RWPE2 (cell line): ENCODE measurements around the gene GALT.

Source experiments
- ATAC-seq: fragments of 200-7000 bp; cut with Tn5 transposase; 3 replicates; pipeline ENCODE4 v1.9.1; 2021; ENCODE audit warnings: low read depth
- DNase-seq: peaks from one replicate; pipeline ENCODE4 v3.0.0-alpha.2; 2020; ENCODE audit warnings: low spot score
- H3K27ac ChIP-seq: fragments of 450-650 bp; 2 replicates; pipeline ENCODE4 v1.5.1; 2017; ENCODE audit warnings: mild to moderate bottlenecking; ENCODE audit not compliant: poor library complexity, severe bottlenecking
- H3K27me3 ChIP-seq: fragments of 250-450 bp; sonication (Bioruptor Pico); 2 replicates; pipeline ENCODE4 v1.5.1; 2021; ENCODE audit warnings: mild to moderate bottlenecking, moderate library complexity; ENCODE audit not compliant: insufficient read depth, poor library complexity, severe bottlenecking
- H3K36me3 ChIP-seq: fragments of 250-450 bp; sonication (Bioruptor Pico); 2 replicates; pipeline ENCODE4 v1.5.1; 2020; ENCODE audit warnings: low read depth, mild to moderate bottlenecking, moderate library complexity
- H3K4me1 ChIP-seq: fragments of 250-450 bp; sonication (Bioruptor Pico); 2 replicates; pipeline ENCODE4 v1.5.1; 2021; ENCODE audit warnings: mild to moderate bottlenecking, moderate library complexity; ENCODE audit not compliant: insufficient read depth, poor library complexity, severe bottlenecking
- H3K4me3 ChIP-seq: fragments of 250-450 bp; sonication (Bioruptor Pico); 2 replicates; pipeline ENCODE4 v1.5.1; 2021; ENCODE audit warnings: mild to moderate bottlenecking, moderate library complexity; ENCODE audit not compliant: severe bottlenecking
- H3K9me3 ChIP-seq: fragments of 250-450 bp; sonication (Bioruptor Pico); 2 replicates; pipeline ENCODE4 v1.5.1; 2021; ENCODE audit warnings: mild to moderate bottlenecking, moderate library complexity; ENCODE audit not compliant: severe bottlenecking
- CTCF ChIP-seq: fragments of 450-650 bp; IDR thresholded peaks from one replicate; pipeline ENCODE4 v1.5.1; 2017; ENCODE audit warnings: mild to moderate bottlenecking, moderate library complexity; ENCODE audit not compliant: poor library complexity, severe bottlenecking

The GALT gene

DNA sequence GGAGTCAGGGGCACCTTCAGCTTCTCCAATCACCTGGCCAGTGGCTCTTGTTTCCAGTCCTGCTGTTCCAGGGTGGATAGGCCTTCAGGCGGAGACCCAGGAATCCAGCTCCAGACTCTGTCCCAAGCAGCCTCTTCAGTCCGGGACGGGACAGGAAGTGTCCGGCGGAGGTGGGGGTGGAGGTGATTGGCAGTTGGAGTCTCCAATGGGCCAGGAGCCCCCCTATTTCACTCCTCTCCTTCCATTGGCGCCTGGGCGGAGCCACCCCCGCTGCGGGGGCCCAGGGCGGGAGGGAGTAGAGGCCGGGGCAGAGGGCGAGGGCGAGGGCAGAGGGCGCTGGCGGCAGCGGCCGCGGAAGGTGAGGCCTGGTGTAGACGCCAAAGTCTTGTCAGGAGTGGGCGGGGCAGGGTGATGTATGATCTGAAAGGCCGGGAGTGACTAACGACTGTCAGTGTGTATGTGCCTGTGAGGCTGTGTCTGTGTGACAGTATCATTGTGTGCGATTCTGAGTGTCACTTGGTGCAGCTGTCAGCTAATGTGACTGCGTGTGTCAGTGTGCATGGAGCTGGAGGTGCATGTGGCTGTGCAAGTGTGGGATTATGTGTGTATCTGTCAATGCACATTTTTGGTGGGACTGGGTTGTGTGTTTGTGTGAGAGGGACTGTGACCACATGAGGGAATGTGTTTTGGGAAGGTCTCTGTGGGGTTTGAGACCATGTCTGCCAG is 5.6 kb downstream of the GALT start, which contains the start of gene IL11RA:
Gene IL11RA, plus strand, starts transcription at position 310 of the 726 bp plus-strand sequence. CDS start 3,033 bp downstream, outside the sequence.
- Histone ChIP-seq H3K9me3 (no peaks in the 10 kb centered on the region), H3K36me3 (peaks cover 22% of the 10 kb centered on the region; the same call in 1 of the 2 replicates), H3K27me3 (no peaks in the 10 kb centered on the region), H3K4me1 (peaks cover 6% of the 10 kb centered on the region), H3K4me3 (peak within 1 kb of the TSS; percentile 32), H3K27ac (peak within 1 kb of the TSS; percentile 70)
- ATAC-seq, result peak; percentile 87
- peak; percentile 11 for TF ChIP-seq CTCF
- peak; percentile 82 for DNase-seq

DNA sequence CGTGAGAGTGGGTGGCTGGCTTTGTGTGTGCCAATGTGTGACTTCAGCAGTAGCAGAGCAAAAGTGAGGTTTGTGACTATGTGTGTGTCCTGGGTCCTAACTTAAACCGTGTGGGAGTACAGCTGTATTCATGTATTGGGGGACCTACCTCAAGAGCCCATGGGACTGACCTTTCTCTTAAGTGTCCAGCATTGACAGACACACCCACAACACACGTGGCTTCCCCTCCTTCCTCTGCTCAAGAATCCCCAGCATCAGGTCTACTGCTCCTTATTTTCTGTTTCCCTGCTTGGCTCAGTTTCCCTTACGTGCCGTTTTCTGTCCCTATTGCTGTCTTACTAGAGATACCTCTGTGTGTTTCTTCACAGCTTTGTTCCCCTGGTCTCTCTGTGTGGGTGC is 6.1 kb downstream of the GALT start:
- peaks cover 22% of the 10 kb centered on the region; the same call in 1 of the 2 replicates for H3K36me3 ChIP-seq
- peak overlapping the region; percentile 32 for H3K4me3 ChIP-seq
- DNase-seq (no peak), ATAC-seq (no peak)
- H3K27me3 ChIP-seq, result no peaks in the 10 kb centered on the region
- H3K27ac ChIP-seq, result peak overlapping the region; percentile 70
- TF ChIP-seq CTCF, result no peak
- peaks cover 4% of the 10 kb centered on the region for H3K4me1 ChIP-seq
- H3K9me3 ChIP-seq, result no peaks in the 10 kb centered on the region

DNA sequence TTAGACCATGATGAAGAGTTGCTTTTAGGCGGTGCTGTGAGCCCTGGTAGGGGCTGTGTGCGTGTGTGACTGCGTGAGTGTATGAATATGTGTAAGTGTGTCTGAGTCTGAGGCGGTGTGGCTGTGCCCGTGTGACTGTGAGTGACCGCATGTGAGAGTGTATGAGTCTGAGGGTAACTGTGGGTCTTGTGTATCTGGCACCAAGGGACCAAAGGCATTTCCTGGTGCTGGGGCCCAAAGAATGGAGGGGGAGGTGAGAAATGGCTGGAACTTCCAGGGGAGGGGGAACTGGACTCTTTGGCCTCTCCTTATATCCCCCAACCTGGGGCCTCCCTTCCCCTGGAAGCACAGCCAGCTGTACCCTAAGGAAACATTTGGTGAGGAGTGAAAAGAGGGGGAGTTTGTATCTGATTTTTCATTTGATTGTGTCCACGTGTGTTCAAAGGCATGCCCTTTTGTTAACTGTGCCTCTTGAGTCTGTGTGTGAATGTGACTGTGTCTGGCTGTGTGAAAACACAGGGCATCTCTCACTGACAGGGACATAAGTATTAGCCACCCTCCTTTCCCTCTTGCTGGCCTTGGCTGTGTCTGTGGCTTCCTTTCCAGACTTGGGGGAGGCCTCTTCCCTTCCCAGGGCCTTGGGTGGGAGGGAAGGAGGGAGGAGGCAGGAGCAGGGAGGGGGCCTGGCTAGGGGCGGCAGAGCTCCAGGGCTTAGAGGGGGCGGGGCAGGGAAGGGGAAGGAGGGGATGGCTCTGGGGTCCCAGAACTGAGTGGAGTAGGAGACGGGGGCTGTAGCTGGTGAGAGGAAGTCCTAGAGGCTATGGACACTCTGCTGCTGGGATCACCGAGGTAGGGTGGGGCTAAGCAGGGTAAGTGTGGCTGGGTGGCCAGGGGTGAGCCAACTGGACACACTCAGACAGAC is 6.9 kb downstream of the GALT start:
- ATAC-seq (no peak), DNase-seq (no peak)
- Histone ChIP-seq H3K36me3 (peaks cover 15% of the 10 kb centered on the region; the same call in 1 of the 2 replicates), H3K4me1 (peaks cover 2% of the 10 kb centered on the region), H3K27me3 (no peaks in the 10 kb centered on the region), H3K9me3 (no peaks in the 10 kb centered on the region), H3K27ac (no peak overlapping the region), H3K4me3 (no peak overlapping the region)
- TF ChIP-seq CTCF, result no peak

- no peak for DNase-seq
- no peak overlapping the region for H3K27ac ChIP-seq
Measured at GRCh38 chr9:34654323-34655051, 8.0 kb downstream of the GALT start.

More at GRCh38 chr9:34654323-34655051, 8.0 kb downstream of the GALT start:
- Histone ChIP-seq H3K4me1 (peaks cover 2% of the 10 kb centered on the region), H3K27me3 (no peaks in the 10 kb centered on the region), H3K4me3 (no peak overlapping the region), H3K36me3 (0 out of 2 replicates have a peak, but pooled peaks cover 4% of the 10 kb centered on the region), H3K9me3 (no peaks in the 10 kb centered on the region)
- ATAC-seq, result no peak
- TF ChIP-seq CTCF, result no peak
